Ishikawa (cell line): ENCODE data around the gene IL17REL.

ENCODE experiments used
- CEBPB ChIP-seq: IDR thresholded peaks from 2 replicates; pipeline ENCODE4 v1.6.1; 2012
- CREB1 ChIP-seq: IDR thresholded peaks from 2 replicates; pipeline ENCODE4 v1.6.1; 2012; ENCODE audit warnings: low read depth
- EP300 ChIP-seq: IDR thresholded peaks from 2 replicates; pipeline ENCODE4 v1.6.1; 2012; ENCODE audit warnings: borderline replicate concordance
- FOXM1 ChIP-seq: IDR thresholded peaks from 2 replicates; pipeline ENCODE4 v1.6.1; 2012; ENCODE audit warnings: low read depth, borderline replicate concordance
- MAX ChIP-seq: IDR thresholded peaks from 2 replicates; pipeline ENCODE4 v1.6.1; 2012
- RAD21 ChIP-seq: IDR thresholded peaks from 2 replicates; pipeline ENCODE4 v1.6.1; 2012; ENCODE audit warnings: low read depth
- REST ChIP-seq: IDR thresholded peaks from 2 replicates; pipeline ENCODE4 v1.6.1; 2012; ENCODE audit warnings: low read depth, mild to moderate bottlenecking
- TAF1 ChIP-seq: IDR thresholded peaks from 2 replicates; pipeline ENCODE4 v1.6.1; 2012; ENCODE audit warnings: low read depth, mild to moderate bottlenecking
- TCF12 ChIP-seq: IDR thresholded peaks from 2 replicates; pipeline ENCODE4 v1.6.1; 2012; ENCODE audit warnings: low read depth
- TEAD4 ChIP-seq: IDR thresholded peaks from 2 replicates; pipeline ENCODE4 v1.6.1; 2012
- USF1 ChIP-seq: IDR thresholded peaks from 2 replicates; pipeline ENCODE4 v1.6.1; 2012
- YY1 ChIP-seq: IDR thresholded peaks from 2 replicates; pipeline ENCODE4 v1.6.1; 2012; ENCODE audit warnings: low read depth
- ZBTB7A ChIP-seq: IDR thresholded peaks from 2 replicates; pipeline ENCODE4 v1.6.1; 2012; ENCODE audit warnings: low read depth

GRCh38 chr22:50046481-50047245, 34.1 kb upstream of the IL17REL start:
- no peak for TF ChIP-seq YY1
- no peak for TF ChIP-seq RAD21
- TF ChIP-seq CEBPB: no peak
- no peak for TF ChIP-seq TAF1
- TF ChIP-seq USF1: no peak
- no peak for TF ChIP-seq ZBTB7A
- no peak for TF ChIP-seq TEAD4
- no peak for TF ChIP-seq REST
- no peak for TF ChIP-seq EP300
- no peak for TF ChIP-seq TCF12
- TF ChIP-seq MAX: no peak
- TF ChIP-seq FOXM1: no peak
- TF ChIP-seq CREB1: no peak
